ENCODE data around the gene GP5.

Gene GP5

DNA sequence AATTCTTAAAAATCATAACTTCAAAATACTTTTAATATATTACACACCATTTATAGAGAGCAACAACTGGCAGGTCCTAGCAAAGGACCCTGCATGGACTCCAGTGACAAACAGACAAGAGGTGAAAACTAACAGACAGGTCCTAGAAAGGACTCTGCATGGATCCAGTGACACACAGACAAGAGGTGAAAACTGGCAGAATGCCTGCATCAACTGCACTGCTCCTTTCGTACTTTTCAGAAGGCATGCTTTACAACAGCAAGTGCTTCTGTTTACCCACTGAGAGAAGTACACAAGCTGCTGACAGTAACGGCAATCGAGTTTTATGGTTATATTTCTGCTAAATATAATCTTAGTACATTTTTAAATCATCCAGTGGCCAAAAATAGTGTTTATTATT lies 24.3 kb upstream of the GP5 start:
- TF ChIP-seq, protein P1, sequence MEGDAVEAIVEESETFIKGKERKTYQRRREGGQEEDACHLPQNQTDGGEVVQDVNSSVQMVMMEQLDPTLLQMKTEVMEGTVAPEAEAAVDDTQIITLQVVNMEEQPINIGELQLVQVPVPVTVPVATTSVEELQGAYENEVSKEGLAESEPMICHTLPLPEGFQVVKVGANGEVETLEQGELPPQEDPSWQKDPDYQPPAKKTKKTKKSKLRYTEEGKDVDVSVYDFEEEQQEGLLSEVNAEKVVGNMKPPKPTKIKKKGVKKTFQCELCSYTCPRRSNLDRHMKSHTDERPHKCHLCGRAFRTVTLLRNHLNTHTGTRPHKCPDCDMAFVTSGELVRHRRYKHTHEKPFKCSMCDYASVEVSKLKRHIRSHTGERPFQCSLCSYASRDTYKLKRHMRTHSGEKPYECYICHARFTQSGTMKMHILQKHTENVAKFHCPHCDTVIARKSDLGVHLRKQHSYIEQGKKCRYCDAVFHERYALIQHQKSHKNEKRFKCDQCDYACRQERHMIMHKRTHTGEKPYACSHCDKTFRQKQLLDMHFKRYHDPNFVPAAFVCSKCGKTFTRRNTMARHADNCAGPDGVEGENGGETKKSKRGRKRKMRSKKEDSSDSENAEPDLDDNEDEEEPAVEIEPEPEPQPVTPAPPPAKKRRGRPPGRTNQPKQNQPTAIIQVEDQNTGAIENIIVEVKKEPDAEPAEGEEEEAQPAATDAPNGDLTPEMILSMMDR (IDR thresholded peaks at IDR 0.05; ENCODE audit: low read depth, low read length) = no peak
- no peak overlapping the region for H3K4me3 ChIP-seq (ENCODE audit: low read depth, low read length)

DNA sequence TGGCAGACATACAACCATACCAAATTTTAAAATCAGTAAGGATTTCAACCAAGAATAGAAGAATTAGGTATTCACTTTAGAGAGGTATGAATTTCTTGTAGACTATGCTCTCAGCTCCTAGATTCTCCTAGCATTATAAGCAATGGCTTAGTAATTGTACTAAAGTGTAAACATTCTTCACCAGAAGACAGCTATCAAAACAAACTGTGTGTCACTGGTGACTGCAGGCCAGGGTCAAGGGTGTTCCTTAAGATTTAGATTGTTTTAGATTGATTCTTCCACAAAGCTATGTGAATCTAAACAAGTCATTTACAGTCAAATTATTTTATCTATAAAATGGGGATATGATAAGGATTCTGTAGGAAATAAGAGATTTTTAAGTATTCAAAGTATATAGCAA lies 23.1 kb upstream of the GP5 start:
- H3K4me3 ChIP-seq (ENCODE audit: low read depth, low read length) = no peak overlapping the region
- TF ChIP-seq, protein P1 (IDR thresholded peaks at IDR 0.05; ENCODE audit: low read depth, low read length) = no peak

DNA sequence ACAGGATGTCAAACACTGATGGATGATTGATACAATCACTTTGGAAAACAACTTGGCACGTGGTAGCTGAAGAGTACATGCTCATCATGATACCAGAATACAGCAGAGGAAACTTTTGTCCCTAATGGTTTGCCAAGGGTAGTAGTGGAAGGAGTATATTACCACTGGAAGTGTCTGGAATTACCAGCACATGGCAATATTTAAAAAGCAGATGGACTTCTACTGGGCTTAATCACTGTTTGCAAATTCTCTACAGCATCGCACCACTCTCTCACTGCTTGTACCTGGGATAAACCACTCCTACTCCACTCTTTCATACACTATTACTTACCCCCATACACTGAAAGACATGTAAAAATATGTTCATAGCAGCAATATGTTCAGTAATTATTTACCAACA lies 19.6 kb upstream of the GP5 start:
- TF ChIP-seq, protein P1 (IDR thresholded peaks at IDR 0.05; ENCODE audit: low read depth, low read length) = no peak
- no peak overlapping the region for H3K4me3 ChIP-seq (ENCODE audit: low read depth, low read length)

DNA sequence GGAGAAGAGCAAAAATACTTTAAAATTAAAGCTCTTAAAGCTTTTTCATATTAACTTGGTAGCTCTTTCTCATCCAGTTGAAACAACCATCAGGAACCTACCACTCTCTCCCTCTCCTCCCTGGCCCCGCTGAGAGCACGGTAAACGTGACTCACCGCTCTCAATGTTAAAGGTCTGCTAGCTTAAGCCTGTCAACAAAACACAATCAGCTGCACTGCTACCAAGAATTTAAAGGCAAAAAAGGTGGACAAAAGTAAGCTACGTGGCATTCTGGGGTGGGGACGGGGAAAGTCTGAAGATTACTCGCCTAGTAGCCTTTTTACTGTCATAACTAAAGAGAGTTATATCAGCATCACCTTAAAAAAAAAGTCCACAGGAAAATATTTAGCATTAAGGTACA lies 8.4 kb upstream of the GP5 start:
- TF ChIP-seq, protein P1 (IDR thresholded peaks at IDR 0.05; ENCODE audit: low read depth, low read length) = no peak
- no peak overlapping the region for H3K4me3 ChIP-seq (ENCODE audit: low read depth, low read length)

DNA sequence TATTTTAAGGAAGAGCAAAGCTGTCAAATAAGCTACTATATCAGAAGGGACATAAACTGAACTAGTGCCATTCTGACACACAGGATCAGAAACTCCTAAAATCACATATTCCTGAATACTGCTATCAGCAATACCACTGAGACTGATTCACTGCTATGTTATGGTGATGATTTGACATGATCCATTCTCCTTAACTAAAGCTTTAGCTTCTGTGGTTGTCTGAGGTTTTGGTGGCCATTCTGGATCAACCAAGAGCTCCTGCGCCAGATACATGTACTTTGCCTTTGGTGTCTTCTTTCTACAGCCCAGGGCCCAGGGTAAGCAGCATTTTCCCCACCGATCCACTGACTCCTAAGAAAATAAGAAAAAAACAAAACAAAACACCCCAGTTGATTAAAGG lies 6.7 kb upstream of the GP5 start:
- TF ChIP-seq, protein P1 (IDR thresholded peaks at IDR 0.05; ENCODE audit: low read depth, low read length) = no peak
- no peak overlapping the region for H3K4me3 ChIP-seq (ENCODE audit: low read depth, low read length)

DNA sequence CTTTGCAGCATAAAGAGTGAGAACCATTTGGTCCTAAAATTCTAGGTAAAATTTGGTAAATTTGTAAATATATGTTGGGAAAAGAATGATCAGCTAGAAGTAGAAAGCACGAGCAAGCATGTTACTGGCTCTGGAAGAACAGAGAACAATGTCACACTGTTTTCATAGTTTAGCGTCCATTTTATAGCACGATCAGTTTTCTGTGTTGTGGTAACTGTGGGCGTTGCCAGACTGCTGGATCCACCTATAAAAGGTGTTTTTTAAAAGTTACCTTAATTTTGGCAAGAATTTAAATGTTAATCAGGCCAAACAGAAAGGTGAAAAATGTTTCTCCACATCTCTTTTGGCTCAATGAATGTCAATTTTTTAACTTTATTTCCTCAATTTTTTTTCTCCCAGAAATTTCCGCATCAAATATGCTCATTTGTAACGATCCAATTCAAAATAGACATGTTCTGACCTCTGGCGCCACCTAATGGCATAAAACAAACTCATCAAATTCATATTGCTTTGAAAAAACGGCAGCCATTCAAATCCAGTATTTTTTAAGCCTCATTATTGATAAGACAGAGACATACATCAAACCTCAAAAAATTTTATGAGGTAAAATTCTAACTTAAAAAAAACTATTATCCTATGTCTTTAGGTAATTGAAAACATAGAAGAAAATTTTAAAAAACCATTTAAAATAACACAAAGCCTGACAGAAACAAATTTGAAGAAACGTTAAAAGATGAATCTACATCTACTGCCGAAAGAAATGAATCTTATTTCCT lies 5.5 kb upstream of the GP5 start:
- H3K4me3 ChIP-seq (ENCODE audit: low read depth, low read length) = no peak overlapping the region
- TF ChIP-seq, protein P1 (IDR thresholded peaks at IDR 0.05; ENCODE audit: low read depth, low read length) = no peak

DNA sequence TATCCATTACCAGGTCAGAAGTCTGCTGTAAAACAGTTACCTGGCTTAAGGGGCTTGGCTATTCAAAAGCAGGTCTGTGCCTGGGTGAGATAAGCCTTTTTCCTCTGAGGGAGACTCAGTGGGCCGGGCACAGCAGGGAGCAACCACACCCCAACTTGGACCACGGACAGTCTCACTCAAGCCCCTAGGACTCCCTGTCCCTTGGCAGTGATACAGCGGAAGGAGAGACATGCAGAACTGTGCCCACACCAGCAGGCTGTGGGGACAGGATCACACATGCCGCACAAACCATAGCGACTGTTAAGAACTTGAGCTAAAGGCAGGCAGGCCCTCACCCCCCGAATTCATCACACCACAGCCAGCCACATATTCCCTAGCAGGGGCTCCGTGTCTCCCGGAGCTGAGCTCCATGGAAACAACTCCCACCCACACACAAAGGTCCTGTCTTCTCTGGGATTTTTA lies 2.8 kb upstream of the GP5 start:
- TF ChIP-seq, protein P1 (IDR thresholded peaks at IDR 0.05; ENCODE audit: low read depth, low read length) = no peak
- no peak overlapping the region for H3K4me3 ChIP-seq (ENCODE audit: low read depth, low read length)
